Stimulated activated naive CD8-positive, alpha-beta T cell treated with anti-CD3 and anti-CD28 coated beads, Interleukin-15, amount 100 ng/mL, for 72 hours (primary cell): Measurements from ENCODE around the gene KIAA0040.

ENCODE experiments used
- ATAC-seq: fragments of 150-1000 bp; cut with Tn5 transposase; 2 replicates; pipeline ENCODE4 v1.10.0; 2021; ENCODE audit warnings: mild to moderate bottlenecking, moderate library complexity
- DNase-seq, 2 donors: peaks; one replicate each; pipeline ENCODE4 v3.0.0; 2021 to 2022
- H3K27ac Mint-ChIP-seq, 2 donors: one replicate each; pipeline ENCODE4 v1.8.0; 2022; ENCODE audit warnings: mild to moderate bottlenecking in 2 of 2, mixed read lengths in 2 of 2, moderate library complexity in 2 of 2
- H3K27me3 Mint-ChIP-seq: one replicate; pipeline ENCODE4 v1.8.0; 2022; ENCODE audit warnings: mixed read lengths
- H3K4me1 Mint-ChIP-seq: one replicate; pipeline ENCODE4 v1.8.0; 2022; ENCODE audit warnings: mild to moderate bottlenecking, mixed read lengths
- H3K4me3 Mint-ChIP-seq, 2 donors: one replicate each; pipeline ENCODE4 v1.8.0; 2022; ENCODE audit warnings: mild to moderate bottlenecking in 2 of 2, mixed read lengths in 2 of 2, moderate library complexity in 1 of 2
- H3K9me3 Mint-ChIP-seq, 2 donors: one replicate each; pipeline ENCODE4 v1.8.0; 2022; ENCODE audit warnings: mixed read lengths in 2 of 2

Gene KIAA0040

GRCh38 chr1:175186433-175187160 is 6.0 kb downstream of the KIAA0040 start:
- no peak overlapping the region for H3K4me3 Mint-ChIP-seq
- H3K27ac Mint-ChIP-seq = peak overlapping the region; percentile 1
- H3K9me3 Mint-ChIP-seq = no peaks in the 10 kb centered on the region
- H3K27me3 Mint-ChIP-seq = no peaks in the 10 kb centered on the region
- peaks cover 94% of the 10 kb centered on the region for H3K4me1 Mint-ChIP-seq
- ATAC-seq (no peak), DNase-seq (no peak)

- no peaks in the 10 kb centered on the region for H3K9me3 Mint-ChIP-seq
- no peak overlapping the region for H3K4me3 Mint-ChIP-seq
- H3K4me1 Mint-ChIP-seq = peaks cover 97% of the 10 kb centered on the region
- no peak overlapping the region for H3K27ac Mint-ChIP-seq
- no peak for DNase-seq
- H3K27me3 Mint-ChIP-seq = no peaks in the 10 kb centered on the region
- no peak for ATAC-seq
These were observed 6.7 kb downstream of the KIAA0040 start for GRCh38 chr1:175185903-175186302.

- H3K4me1 Mint-ChIP-seq = peaks cover 95% of the 10 kb centered on the region
- no peak for ATAC-seq
- no peak overlapping the region for H3K4me3 Mint-ChIP-seq
- H3K27me3 Mint-ChIP-seq = no peaks in the 10 kb centered on the region
- DNase-seq = no peak
- H3K9me3 Mint-ChIP-seq = no peaks in the 10 kb centered on the region
- no peak overlapping the region for H3K27ac Mint-ChIP-seq
These were observed 9.0 kb downstream of the KIAA0040 start for GRCh38 chr1:175183586-175183985.

DNA sequence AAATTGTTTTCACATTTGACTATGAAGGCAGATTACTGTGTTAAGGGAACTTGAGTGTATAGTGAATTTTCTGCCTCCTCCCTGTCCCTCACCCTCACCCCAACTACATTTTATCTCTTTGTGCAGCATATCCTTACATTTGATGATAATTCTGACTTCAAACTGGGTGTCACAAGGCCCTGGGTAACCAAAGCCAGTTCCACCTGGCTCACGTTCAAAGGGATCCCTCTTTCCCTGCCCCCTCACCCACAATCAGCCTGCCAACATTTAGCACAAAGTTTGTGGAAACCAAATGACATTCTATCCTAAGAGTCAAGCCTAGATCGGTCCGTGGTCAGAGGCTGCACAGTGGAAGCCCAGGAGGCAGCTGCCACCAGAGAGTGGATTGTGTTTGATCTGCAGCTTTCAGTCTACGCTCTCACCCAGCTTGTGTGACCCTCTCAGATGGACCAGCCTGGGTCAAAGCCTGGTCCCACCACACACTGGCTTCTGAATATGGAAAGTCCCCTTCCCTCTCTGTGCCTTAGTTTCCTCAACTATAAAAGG is 10.3 kb downstream of the KIAA0040 start:
- no peaks in the 10 kb centered on the region for H3K27me3 Mint-ChIP-seq
- H3K4me3 Mint-ChIP-seq = no peak overlapping the region
- ATAC-seq (no peak), DNase-seq (no peak)
- no peak overlapping the region for H3K27ac Mint-ChIP-seq
- peaks cover 82% of the 10 kb centered on the region for H3K4me1 Mint-ChIP-seq
- no peaks in the 10 kb centered on the region for H3K9me3 Mint-ChIP-seq

GRCh38 chr1:175179837-175180590 is 12.6 kb downstream of the KIAA0040 start:
- no peaks in the 10 kb centered on the region for H3K27me3 Mint-ChIP-seq
- H3K27ac Mint-ChIP-seq = peak overlapping the region in 1 of 2 donors; percentile 6
- no peak overlapping the region for H3K4me3 Mint-ChIP-seq
- H3K4me1 Mint-ChIP-seq = peaks cover 60% of the 10 kb centered on the region
- no peak for DNase-seq
- H3K9me3 Mint-ChIP-seq = no peaks in the 10 kb centered on the region
- ATAC-seq = no peak

DNA sequence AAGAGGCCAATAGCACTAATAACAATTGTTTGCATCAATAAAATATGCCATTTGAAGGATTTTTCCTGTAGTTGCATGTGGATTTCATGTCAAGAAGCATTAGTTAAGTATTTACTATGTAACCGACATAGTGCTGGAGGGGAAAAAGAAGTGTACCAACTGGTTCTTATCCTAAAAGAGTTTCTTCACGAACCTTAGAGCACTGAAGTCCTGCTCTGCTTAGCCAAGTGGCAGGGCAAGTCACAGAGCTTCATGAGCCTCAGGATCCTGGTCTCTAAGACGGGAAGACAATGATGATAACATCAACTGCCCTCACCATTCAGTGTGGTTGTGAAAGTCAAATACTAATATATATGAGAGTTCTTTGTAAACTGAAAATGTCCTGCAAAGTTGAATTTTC is 14.1 kb downstream of the KIAA0040 start:
- ATAC-seq (no peak), DNase-seq (no peak)
- no peak overlapping the region for H3K4me3 Mint-ChIP-seq
- peaks cover 58% of the 10 kb centered on the region for H3K4me1 Mint-ChIP-seq
- H3K27ac Mint-ChIP-seq = peak overlapping the region in 1 of 2 donors; percentile 52
- H3K27me3 Mint-ChIP-seq = no peaks in the 10 kb centered on the region
- no peaks in the 10 kb centered on the region for H3K9me3 Mint-ChIP-seq

- peak overlapping the region in 1 of 2 donors; percentile 52 for H3K27ac Mint-ChIP-seq
- ATAC-seq (no peak), DNase-seq (no peak)
- H3K27me3 Mint-ChIP-seq = no peaks in the 10 kb centered on the region
- no peak overlapping the region for H3K4me3 Mint-ChIP-seq
- no peaks in the 10 kb centered on the region for H3K9me3 Mint-ChIP-seq
- peaks cover 56% of the 10 kb centered on the region for H3K4me1 Mint-ChIP-seq
These were observed 14.5 kb downstream of the KIAA0040 start for GRCh38 chr1:175178056-175178455.

GRCh38 chr1:175176246-175176645 is 16.3 kb downstream of the KIAA0040 start:
- Mint-ChIP-seq H3K27ac (no peak overlapping the region), H3K27me3 (no peaks in the 10 kb centered on the region), H3K4me3 (no peak overlapping the region), H3K9me3 (no peaks in the 10 kb centered on the region), H3K4me1 (peaks cover 49% of the 10 kb centered on the region)
- no peak for DNase-seq
- ATAC-seq = no peak

DNA sequence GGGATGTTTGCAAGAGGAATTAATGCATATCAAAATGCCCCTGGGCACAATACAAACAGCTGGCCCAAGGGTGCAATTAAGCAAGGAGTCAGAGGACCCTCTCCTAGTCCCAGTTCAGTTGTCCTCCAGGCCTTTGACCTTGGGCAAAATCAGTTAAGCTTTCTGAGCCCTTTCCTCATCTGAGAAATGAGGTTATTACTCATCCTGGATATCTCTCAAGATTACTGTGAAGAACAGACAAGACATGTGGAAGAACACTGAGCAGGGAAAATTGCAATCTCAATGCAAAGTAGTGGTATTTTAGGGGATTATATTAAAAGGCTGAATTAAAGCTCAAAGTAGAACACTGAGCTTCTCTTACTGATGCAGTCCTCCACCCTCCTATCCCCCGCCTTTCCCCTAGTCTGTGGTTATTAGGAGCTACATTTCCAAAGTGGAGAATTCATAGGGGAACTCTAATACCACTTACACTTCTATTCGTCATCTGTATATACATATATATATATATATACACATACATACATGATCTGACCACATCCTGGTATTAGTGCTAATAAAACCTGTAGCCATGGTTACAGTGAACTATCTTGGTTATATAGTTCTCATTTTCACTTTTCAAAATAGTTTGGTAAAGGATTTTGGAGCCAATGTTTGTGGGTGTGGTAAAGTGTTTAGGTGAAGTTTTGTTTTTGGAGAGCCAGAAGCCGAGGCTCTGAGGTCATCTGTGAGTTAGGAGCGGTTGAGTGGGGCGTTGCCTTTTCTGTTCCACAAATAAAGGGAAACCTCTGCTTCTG is 18.1 kb downstream of the KIAA0040 start:
- peak overlapping the region in 1 of 2 donors; percentile 45 for H3K27ac Mint-ChIP-seq
- ATAC-seq = no peak
- no peak for DNase-seq

DNA sequence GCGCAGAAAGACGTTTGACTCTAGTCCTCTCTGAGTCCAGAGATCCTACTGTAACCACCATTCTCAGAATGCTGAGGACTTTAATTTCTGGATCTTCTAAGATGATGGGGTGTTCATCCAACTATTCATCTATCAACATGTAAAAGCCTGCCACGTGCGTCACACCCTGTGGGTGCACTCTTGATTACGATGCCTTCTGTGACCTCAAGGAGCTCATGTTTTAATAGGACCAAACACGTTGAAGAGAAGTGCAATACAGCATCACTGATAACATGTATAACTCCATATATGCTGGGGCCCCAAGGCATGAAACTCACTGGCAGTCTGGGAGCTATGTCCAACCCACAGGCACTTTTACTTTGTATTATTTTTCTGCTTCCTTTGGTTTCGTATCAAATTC is 19.0 kb downstream of the KIAA0040 start:
- no peak overlapping the region for H3K27ac Mint-ChIP-seq
- DNase-seq (no peak), ATAC-seq (no peak)
- H3K4me3 Mint-ChIP-seq = no peak overlapping the region
- no peaks in the 10 kb centered on the region for H3K27me3 Mint-ChIP-seq
- H3K9me3 Mint-ChIP-seq = no peaks in the 10 kb centered on the region
- H3K4me1 Mint-ChIP-seq = peaks cover 51% of the 10 kb centered on the region

More for the DNA sequence above, 18.1 kb downstream of the KIAA0040 start:
- Mint-ChIP-seq H3K4me3 (no peak overlapping the region), H3K4me1 (peaks cover 51% of the 10 kb centered on the region), H3K9me3 (no peaks in the 10 kb centered on the region), H3K27me3 (no peaks in the 10 kb centered on the region)

DNA sequence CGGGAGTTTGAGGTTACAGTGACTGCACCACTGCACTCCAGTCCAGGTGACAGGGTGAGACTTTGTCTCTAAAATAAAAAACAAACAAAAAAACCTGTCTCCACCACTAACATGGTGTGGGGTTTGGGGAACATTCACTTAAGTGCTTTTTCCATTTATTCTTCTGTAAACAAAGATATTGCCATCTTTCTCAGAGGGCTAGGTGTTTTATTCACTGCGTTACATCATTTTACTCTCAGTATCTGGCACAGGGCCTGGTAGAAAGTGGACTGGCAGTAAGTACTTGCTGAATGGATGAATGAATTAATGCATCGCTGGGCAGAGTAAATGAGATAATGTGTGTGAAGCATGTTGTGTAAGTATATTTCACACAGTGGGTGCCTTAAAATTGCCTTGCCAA is 20.1 kb downstream of the KIAA0040 start:
- H3K27me3 Mint-ChIP-seq = no peaks in the 10 kb centered on the region
- H3K4me3 Mint-ChIP-seq = no peak overlapping the region
- ATAC-seq = no peak
- no peak overlapping the region for H3K27ac Mint-ChIP-seq
- peaks cover 53% of the 10 kb centered on the region for H3K4me1 Mint-ChIP-seq
- DNase-seq = no peak
- no peaks in the 10 kb centered on the region for H3K9me3 Mint-ChIP-seq

- Mint-ChIP-seq H3K4me1 (peaks cover 53% of the 10 kb centered on the region), H3K9me3 (no peaks in the 10 kb centered on the region), H3K27ac (no peak overlapping the region), H3K27me3 (no peaks in the 10 kb centered on the region), H3K4me3 (no peak overlapping the region)
- DNase-seq (no peak), ATAC-seq (no peak)
These were observed 21.3 kb downstream of the KIAA0040 start for GRCh38 chr1:175171036-175171913.

- Mint-ChIP-seq H3K27ac (peak overlapping the region; percentile 4 to 79), H3K27me3 (no peaks in the 10 kb centered on the region), H3K4me1 (peaks cover 47% of the 10 kb centered on the region), H3K9me3 (no peaks in the 10 kb centered on the region), H3K4me3 (no peak overlapping the region)
- peak; percentile 75 for ATAC-seq
- no peak for DNase-seq
These were observed 23.1 kb downstream of the KIAA0040 start for GRCh38 chr1:175169286-175170018.

DNA sequence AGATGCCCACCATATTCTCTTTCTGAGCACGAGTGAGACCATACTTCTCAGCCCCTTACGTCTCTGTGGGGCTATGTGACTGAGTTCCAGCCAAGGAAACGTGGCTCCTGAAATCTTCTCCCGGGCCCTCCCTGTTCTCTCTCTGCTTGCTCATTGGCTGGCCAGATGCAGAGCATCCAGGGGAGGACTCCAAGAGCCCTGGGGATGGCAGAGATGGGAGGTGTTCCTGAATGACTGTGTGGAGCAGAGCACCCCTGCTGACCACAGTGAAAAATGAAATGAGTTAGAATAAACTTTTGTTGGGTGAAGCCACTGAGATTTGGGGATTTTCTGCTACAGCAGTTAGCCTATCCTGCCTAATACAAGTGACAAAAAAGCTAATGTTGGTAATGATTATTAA is 23.8 kb downstream of the KIAA0040 start:
- Mint-ChIP-seq H3K9me3 (no peaks in the 10 kb centered on the region), H3K4me3 (no peak overlapping the region), H3K27me3 (no peaks in the 10 kb centered on the region), H3K27ac (peak overlapping the region in 1 of 2 donors; percentile 3), H3K4me1 (peaks cover 42% of the 10 kb centered on the region)
- DNase-seq (no peak), ATAC-seq (peak; percentile 31)
